ENCODE data around the gene VPS33A.
A peak's percentile ranks its signal among the peaks of the same experiment; 100 is the strongest.

Gene VPS33A

DNA sequence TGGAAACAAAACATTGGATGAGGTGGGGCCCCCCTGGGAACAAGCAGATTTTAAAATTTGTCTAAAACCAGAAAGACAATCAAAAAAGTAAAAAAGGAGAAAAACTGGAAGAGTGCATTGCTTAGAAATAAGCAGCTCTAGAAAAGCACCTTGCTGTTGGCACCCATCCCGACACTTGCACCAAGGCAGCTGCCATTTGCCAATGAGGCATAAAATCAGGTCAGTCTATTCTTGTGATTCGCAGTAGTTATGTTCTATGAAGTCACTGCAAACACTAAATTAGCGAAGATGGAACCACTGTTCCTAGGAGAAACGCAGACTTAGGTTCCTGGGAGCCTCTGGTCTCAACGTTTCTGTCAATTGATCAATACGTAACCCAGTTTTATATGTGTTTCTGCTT, 16.2 kb downstream of the VPS33A start:
- no peak for DNase-seq

DNA sequence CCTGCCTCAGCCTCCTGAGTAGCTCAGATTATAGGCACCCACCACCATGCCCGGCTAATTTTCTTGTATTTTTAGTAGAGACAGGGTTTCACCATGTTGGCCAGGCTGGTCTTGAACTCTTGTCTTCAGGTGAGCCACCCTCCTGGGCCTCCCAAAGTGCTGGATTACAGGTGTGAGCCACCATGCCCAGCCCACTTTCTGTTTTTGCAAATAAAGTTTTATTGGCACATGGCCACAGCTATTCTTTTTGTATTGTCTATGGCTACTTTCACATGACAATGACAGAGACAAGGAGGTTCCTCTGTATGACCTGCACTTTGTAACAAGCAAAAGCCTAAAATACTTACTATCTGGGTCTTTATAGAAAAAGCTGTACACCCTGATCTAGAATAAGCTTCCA, 20.7 kb downstream of the VPS33A start:
- no peak for DNase-seq

DNA sequence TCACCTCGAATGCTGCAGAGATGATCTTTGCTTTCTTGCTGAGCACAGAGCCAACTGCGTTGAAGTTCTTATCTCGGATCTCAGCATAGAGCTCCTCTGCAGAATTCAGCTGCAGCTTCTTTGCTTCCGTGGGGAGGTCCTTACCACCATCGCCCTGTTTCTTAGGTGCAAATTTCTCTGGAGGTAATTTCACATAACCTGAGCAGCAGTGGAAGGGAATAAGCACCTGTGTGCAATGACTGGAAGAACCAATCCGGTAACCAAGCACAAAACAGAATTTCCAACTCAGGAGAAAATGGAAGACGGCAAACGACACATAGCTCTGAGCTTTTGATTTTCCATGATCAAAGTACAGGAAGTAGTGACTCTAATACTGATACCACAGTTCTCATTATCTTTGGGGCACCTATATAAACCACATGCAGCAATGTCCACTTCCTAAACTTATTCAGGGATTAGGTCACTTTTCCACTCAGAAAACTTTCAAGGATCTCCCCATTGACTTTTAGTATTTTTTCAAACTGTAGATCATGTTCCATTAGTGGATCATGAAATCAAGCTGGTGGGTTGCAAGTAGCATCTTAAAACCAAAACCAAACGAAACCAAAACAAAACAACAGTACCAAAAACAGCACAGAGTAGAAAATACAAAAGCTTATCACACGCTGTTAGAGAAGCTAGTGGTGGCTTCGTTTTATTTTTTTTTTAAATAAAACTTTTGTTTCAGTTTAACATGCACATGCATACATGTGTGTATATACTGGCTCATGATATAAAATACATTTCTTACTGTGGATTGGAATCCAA, 21.5 kb downstream of the VPS33A start:
- DNase-seq: no peak

DNA sequence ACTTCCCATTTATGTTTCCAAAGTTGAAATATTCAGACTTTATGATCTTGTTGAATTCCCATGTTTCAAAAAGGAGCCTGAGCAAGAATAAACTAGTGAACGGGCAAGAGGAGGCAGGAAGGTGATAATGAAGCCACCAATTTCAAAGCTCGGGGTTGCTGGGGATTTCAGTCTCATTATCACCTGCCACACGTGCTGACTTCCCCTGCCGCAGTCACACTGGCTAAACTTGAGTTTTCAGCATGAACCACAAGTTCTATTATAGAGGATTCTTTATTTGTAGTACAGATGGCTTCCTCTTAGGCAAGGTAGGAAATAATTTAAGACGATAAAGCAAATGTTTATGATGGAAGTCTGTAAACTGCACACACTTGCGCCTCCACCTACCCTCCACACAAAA, 22.3 kb downstream of the VPS33A start:
- no peak for DNase-seq

DNA sequence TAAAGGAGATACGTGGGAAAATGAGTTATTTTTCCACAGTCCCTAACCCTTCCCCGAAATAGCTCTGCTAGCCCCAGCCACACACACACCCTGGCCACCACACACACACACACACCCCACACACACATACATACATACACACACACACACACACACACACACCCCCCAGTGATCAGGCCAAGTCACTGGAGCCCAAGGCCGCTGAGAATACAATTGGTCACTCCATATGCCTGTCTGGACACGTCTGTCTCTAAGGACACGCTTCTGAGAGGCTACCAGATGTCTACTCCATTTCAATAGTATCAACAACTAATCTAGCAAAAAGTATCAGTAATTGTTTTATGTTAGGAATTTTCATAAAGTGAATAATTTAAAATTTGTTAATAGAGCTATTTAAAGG, 27.4 kb downstream of the VPS33A start:
- peak; percentile 8 for DNase-seq

DNA sequence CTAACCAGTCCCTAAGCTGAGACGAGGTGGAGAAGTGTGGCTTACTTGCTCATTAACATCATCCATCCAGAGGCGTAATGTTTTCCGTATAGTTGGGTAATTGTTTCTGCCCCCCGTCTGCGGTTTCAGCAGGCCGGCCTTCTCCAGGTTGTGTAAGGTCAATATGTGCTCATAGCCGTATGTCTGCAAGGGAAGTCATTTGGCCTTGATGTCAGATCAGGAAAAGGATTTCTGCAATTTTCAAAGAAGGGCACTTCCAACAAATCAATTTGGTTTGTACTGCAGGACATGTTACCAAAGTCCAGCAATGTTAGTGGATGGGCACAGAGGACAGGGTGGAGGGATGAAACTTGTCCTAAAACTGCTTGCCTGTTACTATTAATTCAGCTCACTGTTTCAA, 30.6 kb downstream of the VPS33A start:
- no peak for DNase-seq

DNA sequence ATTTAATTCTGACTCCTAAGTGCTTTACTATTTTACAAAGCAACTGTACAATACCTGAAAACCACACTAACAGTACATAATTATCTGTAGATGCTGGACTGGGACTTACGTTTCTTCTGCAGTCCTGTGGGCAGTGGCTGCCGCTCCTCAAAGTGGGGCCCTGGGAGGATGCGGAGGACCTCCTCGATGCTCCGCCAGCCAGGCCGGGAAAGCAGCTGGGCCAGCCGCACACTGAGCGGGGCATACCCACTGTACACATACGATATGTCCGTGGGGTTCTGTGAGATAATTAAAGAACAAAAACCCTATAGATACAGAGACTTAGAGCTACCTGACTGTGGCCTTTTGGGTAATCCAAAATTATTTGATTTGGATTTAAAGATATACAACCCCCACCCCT, 33.6 kb downstream of the VPS33A start:
- no peak for DNase-seq

DNA sequence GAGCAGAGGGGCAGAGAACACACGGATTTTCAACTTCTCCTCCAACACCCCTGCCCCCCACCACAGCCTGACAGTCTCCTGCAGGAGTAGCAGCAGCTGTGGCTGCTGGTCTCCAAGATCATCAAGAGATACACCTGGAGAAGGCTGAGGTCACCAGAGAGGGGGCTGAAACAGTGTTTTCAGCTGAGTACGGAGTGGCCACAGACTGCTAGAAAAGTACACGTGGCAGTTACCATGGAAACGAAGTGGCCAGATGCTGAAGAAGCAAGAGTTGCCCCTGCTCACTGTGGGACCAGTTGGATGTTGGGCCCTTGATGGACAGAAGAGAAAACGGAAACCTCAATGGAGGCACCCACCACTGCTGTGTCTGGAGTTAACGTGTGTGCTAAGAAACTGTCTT, 35.5 kb downstream of the VPS33A start:
- no peak for DNase-seq

DNA sequence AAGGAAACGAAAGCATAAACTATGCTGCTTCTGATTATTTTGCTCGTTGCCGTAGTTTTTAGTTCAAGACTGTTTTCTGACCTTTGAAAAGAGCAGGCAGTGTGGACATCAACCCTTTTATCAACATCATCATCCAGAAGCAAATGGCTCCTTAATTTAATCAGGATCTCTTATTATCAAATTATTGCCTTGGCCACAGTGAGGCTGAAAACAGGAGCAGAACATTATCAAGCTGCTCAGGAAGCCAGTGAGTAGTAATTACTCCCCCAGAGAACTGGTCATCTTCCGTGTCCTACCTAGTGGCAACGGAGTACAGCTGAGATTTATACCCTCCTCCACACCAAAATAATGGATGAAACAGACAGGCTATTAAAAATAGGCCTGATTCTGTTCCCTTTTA, 38.2 kb downstream of the VPS33A start:
- peak; percentile 2 for DNase-seq

DNA sequence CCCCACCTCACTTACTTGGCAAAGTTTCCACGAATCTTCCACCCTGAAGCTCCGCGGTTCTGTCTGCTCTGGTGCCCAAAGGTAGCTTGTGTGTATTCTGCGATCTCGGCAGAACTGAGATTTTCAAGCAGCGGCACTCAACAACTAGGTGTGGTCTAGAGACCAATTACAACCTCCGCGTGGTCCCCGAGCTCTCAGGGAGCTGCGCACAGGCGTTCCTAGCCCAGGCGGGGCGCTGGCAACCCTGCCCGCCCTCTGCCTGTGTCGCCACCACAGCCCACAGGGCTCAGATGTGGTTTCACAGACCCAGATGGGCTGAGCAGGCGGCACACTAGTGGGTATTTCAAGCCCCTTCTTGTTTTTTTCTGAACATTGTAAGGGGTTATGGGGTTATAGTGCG, 39.0 kb downstream of the VPS33A start:
- peak; percentile 68 for DNase-seq

DNA sequence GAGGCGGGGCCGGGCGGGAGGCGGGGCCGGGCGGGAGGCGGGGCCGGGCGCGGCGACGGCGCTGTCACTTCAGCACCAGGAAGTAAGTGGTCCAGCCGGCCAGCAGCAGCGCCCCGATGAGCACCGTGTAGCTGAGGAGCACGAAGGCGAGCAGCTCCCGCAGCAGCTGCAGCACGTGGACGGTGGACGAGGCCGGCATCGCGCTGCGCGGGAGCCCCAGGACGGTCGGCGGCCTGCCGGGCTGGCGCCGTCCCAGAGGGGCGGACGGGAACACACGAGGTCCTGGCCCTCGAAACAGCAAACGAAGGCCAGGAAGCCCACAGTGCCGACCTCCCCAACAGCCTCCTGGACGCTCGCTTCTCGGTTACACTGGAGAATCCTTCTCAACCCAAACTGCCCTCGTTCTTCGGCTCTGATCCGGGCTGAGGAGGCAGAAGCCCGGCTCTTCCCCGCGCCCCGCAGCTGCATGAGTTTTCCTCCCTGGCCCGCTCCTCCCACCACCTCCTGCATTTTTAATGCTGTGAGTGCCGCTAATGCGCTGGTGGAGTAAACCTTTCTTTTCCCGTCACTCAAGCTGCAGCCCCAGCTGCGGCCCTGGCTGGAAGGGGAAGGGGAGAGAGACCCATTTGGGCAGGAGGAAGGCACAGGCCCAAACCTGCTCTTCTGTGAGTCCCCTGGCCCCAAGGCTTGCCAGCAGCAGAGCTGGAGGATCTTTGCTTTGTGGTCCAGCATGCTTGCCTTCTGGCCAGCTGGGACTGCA, 39.7 kb downstream of the VPS33A start:
- DNase-seq: peak; percentile 55

DNA sequence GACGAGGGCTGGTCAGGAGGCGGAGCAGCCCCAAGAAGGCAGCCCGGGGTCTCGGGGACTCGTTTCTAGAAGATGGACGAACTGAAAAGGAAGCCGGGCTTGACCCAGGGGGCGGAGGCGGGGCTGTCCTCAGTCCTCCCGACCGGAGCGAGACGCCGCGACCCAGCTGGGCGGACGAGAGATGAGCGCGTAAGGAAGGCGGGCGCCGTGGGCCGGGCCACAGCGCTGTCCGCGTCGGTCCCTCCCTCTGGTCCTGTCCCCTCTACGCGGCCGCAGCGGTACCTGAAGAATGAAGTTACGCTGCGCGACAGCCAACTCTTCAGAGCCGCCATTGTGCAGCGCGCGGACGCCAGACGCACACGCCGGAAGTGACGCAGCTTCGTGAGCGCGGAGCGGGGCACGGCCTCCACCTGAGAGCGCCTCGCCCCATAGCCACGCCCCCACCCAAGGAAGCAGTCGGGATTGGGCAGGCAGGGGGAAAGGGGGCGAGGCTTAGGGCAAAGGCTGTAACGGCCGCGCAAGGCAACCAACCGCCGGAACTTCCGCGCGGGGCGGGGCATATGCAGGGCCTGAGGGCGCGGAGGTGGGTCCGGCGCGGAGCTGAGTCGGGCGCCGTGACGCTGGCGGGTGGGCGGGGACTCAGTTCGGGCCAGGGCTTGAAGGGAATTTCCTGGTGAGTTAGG, 40.5 kb downstream of the VPS33A start, which contains the start of gene DIABLO:
TSS of gene DIABLO (minus strand) at position 370 of the 683 bp plus-strand sequence. CDS start at position 332, 38 bp downstream.
- peak; percentile 100 for DNase-seq

DNA sequence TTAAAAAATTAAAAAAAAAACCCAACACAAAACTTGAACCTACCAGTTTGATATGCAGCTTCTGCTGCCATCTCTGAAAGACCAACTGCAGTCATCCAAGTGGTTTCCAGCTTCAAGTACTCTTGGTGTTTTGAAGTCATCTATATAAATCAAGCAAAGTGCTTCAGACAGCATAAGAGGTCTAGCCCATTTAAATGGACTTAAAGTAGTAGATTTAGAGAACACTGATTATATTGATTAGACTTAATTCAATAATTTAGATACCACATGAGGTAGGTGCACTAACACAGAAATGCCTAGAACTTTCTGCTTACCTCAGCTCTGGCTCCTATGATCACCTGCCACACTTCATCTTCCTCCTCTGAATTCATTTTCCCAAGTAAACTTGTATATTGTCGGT, 49.8 kb downstream of the VPS33A start:
- DNase-seq: no peak

DNA sequence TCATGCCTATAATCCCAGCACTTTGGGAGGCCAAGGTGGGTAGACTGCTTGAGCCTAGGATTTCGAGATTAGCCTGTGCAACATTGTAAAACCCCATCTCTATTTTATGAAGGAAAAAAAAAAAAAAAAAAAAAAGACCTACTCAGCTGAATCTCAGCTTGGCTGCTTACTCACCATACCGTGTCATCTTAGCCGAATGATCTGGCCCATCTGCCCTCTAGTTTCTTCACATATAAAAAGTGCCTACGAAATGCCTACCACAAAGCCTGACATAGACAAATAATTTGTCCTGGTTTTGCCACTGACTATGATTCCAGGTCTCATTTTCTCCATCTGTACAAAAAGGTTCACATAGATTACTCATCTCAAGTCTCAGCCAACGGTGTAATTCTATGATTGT, 50.5 kb downstream of the VPS33A start:
- DNase-seq: no peak

DNA sequence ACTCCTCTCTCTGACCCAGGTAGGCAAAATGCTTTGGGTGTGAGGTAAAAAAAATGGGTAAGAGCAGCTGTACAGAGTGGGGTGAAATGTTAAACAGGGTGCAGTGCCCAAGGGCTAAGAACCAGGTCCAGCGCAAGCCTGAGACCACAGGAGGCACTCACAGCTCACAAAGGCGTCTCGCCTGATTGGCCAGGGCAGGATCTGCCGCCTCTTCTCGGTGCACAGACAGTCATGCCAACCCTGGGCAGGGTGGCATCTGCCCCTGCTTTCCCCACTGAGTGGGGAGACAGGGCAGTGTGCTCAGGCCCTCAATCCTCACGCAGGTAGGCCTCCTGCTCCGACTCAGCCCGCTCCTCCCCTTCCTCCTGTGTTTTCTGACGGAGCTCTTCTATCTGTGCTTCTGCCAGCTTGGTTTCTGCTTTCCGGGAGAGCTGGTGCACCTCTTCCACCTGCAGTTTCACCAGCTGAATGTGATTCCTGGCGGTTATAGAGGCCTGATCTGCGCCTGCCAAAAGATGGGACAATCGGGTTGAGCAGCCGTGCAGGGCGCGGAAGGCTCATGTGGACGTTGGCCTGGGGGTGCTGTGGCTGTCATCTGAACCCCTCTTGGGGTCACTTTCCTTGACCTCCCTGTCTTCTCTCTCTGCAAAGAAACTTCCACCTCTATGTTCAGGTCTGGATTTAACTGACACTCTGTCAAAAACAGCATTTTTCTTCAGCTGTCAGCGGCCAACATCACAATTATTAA, 58.0 kb downstream of the VPS33A start:
- no peak for DNase-seq

DNA sequence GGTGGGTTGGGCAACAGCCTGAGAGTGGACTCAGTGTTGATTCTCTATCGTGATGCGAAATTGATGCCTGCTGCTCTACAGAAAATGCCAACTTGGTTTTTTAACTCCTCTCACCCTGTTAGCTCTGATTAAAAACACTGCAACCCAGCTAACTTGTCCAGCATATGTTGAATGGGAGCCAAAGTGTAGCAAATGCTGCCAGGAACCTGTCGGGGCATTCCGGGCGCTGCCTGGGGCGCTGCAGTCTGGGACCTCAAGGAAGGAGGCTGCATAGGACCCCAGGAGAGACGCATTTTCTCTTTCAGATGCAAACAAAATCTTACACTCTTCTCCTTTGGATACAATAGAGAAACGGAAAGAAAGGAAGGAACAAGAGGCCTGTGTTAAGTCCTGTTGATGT, 58.9 kb downstream of the VPS33A start:
- DNase-seq: no peak

DNA sequence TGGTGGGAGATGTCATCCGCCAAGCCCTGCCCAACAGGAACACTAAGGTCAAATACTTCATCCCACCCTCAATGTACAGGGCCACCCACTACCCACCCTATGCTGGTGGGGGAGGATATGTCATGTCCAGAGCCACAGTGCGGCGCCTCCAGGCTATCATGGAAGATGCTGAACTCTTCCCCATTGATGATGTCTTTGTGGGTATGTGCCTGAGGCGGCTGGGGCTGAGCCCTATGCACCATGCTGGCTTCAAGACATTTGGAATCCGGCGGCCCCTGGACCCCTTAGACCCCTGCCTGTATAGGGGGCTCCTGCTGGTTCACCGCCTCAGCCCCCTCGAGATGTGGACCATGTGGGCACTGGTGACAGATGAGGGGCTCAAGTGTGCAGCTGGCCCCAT, 59.3 kb downstream of the VPS33A start:
- DNase-seq: no peak

DNA sequence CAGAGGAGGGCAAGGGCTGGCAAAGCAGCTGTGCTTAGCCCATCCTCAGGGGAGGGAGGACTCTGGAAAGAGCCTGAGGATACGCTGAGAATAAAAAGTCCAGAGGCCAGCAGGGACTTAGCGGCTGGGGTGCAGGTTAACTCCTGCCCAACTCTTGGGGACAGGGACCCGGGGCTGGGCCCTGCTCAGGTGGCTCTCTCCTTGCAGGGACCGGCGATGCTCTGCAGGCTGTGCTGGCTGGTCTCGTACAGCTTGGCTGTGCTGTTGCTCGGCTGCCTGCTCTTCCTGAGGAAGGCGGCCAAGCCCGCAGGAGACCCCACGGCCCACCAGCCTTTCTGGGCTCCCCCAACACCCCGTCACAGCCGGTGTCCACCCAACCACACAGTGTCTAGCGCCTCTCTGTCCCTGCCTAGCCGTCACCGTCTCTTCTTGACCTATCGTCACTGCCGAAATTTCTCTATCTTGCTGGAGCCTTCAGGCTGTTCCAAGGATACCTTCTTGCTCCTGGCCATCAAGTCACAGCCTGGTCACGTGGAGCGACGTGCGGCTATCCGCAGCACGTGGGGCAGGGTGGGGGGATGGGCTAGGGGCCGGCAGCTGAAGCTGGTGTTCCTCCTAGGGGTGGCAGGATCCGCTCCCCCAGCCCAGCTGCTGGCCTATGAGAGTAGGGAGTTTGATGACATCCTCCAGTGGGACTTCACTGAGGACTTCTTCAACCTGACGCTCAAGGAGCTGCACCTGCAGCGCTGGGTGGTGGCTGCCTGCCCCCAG, 60.0 kb downstream of the VPS33A start:
- no peak for DNase-seq

DNA sequence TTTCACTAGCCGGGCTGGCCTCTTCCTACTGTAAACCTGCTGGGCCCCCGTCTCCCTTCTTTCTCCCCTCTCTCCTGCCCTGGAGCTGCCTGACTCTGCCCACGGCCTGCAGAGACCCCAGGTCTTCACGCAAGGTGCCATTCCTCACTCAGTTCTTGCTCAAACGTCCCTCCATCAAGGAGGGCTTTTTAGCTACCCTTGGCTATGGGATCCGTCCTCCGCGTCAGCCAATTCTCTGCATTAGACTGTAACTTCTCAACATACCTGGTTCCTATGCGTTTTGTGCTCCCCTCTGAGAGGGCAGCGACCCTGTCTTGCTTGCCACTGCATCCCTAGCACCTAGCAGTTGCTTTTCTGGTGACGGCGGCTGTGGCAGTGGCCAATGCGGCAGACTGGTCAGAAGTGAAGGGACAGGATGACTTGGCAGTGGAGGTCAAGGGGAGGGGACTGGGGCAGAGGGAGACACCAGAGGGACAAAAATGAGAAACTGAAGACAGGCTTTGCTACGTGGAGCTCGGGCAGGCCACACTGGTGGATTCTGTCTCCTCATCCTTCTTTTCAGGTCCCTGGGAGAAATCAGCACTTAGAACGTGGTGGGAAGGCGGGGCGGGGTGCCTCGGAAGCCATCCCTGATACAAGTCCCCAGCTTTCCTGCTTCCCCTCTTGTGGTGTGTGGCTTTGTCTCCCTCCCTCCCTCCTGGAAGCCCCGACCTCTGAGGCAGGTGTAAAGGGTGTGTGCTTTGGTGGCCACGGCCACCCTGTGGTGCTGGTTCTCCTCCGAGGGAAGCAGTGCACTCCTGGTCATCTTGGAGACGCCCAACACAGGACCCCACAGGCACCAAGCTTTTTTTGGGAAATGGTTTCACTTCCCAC, 61.0 kb downstream of the VPS33A start:
- no peak for DNase-seq

DNA sequence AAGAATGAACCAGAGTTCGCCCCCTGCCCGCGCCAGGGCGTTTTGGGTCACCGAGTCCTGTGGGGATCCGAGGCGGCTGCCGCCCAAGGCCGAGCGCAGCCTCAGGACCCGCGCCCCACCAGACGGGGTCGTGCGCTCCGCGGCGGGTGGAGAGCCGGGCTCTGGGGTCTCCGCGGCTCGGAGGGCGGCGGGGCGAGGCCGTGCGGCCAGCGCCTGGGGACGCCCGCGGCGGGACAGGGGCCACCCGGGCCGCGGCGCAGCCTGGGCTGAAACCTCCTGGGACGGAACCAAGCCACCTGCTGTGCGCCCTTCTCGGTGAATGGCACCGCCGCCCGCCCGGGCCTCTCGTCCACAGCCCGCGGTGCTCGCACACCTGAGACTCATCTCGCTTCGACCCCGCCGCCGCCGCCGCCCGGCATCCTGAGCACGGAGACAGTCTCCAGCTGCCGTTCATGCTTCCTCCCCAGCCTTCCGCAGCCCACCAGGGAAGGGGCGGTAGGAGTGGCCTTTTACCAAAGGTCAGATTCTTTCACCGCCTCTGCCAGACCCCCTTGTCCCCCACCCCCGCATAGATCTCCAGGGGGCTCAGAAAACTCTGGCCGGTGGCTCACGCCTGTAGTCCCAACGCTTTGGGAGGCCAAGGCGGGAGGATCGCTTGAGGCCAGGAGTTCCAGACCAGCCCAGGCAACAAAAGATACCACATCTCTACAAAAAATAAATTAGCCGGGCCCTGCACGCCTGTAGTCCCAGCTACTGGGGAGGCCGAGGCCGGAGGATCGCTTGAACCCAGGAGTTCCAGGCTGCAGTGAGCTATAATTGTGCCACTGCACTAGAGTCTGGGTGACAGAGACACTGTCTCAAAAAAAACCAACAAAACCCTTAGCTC, 61.9 kb downstream of the VPS33A start:
- DNase-seq: no peak

Data from NCI-H146 (cell line).